Cardiac septum (tissue), 1 donor: Measurements from ENCODE around the gene PRDM4. TPM values are rescaled to one million over a fixed set of nuclear protein-coding genes. Genes with fewer than 3 reads are reported as not detected.
"Not testable (repeated sequence)": the region's sequence is repeated elsewhere in the genome, so short reads cannot be mapped to it uniquely, and the experiment has no call there.

Source experiments
- DNase-seq: peaks from one replicate; pipeline ENCODE4 v3.0.0-alpha.2; 2020; ENCODE audit warnings: low spot score
- intact Hi-C: fragments of 100-400 bp; cut with DNase I; formaldehyde crosslinking; loops from one replicate; pipeline ENCODE4 v1.14.0; 2022
- total RNA-seq: library from RNA; stranded (reverse); fragmentation: NEBNext Ultra II Directional; extraction: Animal tissue kit (Norgen Biotek cat#: 25700); gene quantifications from one replicate; pipeline ENCODE4 v1.2.1, GENCODE V29; 2021
- donor health status: DM: no; HTN: no; CAD: no.

Gene PRDM4
- total RNA-seq, 1 donor from 2014 or later = 13.2 TPM

GRCh38 chr12:107775093-107775721 is 14.3 kb upstream of the PRDM4 start:
- intact Hi-C loops = no loop called here
- no peak for DNase-seq

GRCh38 chr12:107774349-107775029 is 13.6 kb upstream of the PRDM4 start, which contains the start of gene ASCL4:
Gene ASCL4 (plus strand): TSS chr12:107774704. CDS start chr12:107775219, 515 bp downstream.
- DNase-seq = no peak
- intact Hi-C loops = no loop called here

- no peak for DNase-seq
- intact Hi-C loops = no loop called here
These were observed 6.5 kb upstream of the PRDM4 start for GRCh38 chr12:107767466-107767865.

GRCh38 chr12:107765316-107765715 is 4.4 kb upstream of the PRDM4 start:
- no peak for DNase-seq
- intact Hi-C loops = loop anchor here (2.0 kb wide), 1 partner anchor 119 kb away; no protein-coding TSS in a partner anchor

- no peak for DNase-seq
- intact Hi-C loops = loop anchor here (2.0 to 5.0 kb wide), 2 partner anchors 77 to 120 kb away; partner anchors contain the start of gene PWP1
These were observed 3.7 kb upstream of the PRDM4 start for GRCh38 chr12:107764626-107765025.

- DNase-seq = no peak
- intact Hi-C loops = loop anchor here (5.0 kb wide), 1 partner anchor 76 kb away; the partner anchor contains the start of gene PWP1
These were observed 1.9 kb upstream of the PRDM4 start for GRCh38 chr12:107762874-107763273.

- no peak for DNase-seq
- intact Hi-C loops = loop anchor here (5.0 kb wide), 1 partner anchor 74 kb away; the partner anchor contains the start of gene PWP1
These were observed 566 bp upstream of the PRDM4 start for GRCh38 chr12:107761502-107761904.

GRCh38 chr12:107760207-107760808 is 629 bp downstream of the PRDM4 start:
- intact Hi-C loops = loop anchor here (5.0 kb wide), 1 partner anchor 73 kb away; the partner anchor contains the start of gene PWP1
- no peak for DNase-seq

GRCh38 chr12:107759410-107759809 is 1.5 kb downstream of the PRDM4 start:
- DNase-seq = no peak
- intact Hi-C loops = no loop called here

- intact Hi-C loops = no loop called here
- no peak for DNase-seq
These were observed 11.9 kb downstream of the PRDM4 start for GRCh38 chr12:107749083-107749482.

- no peak for DNase-seq
- intact Hi-C loops = no loop called here
These were observed 12.5 kb downstream of the PRDM4 start for GRCh38 chr12:107748472-107748871.

GRCh38 chr12:107736914-107737313 is 24.0 kb downstream of the PRDM4 start:
- intact Hi-C loops = no loop called here
- DNase-seq = no peak

- intact Hi-C loops = no loop called here
- DNase-seq = no peak
These were observed 25.2 kb downstream of the PRDM4 start for GRCh38 chr12:107735763-107736162.

- intact Hi-C loops = no loop called here
- DNase-seq = no peak
These were observed 26.8 kb downstream of the PRDM4 start for GRCh38 chr12:107734139-107734538.

GRCh38 chr12:107732365-107732764 is 28.6 kb downstream of the PRDM4 start:
- no peak for DNase-seq
- intact Hi-C loops = no loop called here

- intact Hi-C loops = no loop called here
- no peak for DNase-seq
These were observed 29.6 kb downstream of the PRDM4 start for GRCh38 chr12:107731366-107731765.

GRCh38 chr12:107730618-107731341 is 30.2 kb downstream of the PRDM4 start:
- no peak for DNase-seq
- intact Hi-C loops = no loop called here

GRCh38 chr12:107727742-107728141 is 33.2 kb downstream of the PRDM4 start:
- DNase-seq, intact Hi-C loops: not testable (repeated sequence)

- intact Hi-C loops = not testable (repeated sequence)
These were observed 33.6 kb downstream of the PRDM4 start for GRCh38 chr12:107727327-107727726.

GRCh38 chr12:107718606-107719005 is 42.3 kb downstream of the PRDM4 start:
- intact Hi-C loops = no loop called here
- no peak for DNase-seq

More at GRCh38 chr12:107727327-107727726, 33.6 kb downstream of the PRDM4 start:
- DNase-seq = not testable (repeated sequence)
